Measurements from ENCODE around the gene STRAP. TPM values are rescaled to one million over a fixed set of nuclear protein-coding genes. Genes with fewer than 3 reads are reported as not detected.

Gene STRAP
- total RNA-seq, 4 donors from 2014 or later, result 66.1 to 97.2 (median 75.5) TPM

- TF ChIP-seq, protein P1, sequence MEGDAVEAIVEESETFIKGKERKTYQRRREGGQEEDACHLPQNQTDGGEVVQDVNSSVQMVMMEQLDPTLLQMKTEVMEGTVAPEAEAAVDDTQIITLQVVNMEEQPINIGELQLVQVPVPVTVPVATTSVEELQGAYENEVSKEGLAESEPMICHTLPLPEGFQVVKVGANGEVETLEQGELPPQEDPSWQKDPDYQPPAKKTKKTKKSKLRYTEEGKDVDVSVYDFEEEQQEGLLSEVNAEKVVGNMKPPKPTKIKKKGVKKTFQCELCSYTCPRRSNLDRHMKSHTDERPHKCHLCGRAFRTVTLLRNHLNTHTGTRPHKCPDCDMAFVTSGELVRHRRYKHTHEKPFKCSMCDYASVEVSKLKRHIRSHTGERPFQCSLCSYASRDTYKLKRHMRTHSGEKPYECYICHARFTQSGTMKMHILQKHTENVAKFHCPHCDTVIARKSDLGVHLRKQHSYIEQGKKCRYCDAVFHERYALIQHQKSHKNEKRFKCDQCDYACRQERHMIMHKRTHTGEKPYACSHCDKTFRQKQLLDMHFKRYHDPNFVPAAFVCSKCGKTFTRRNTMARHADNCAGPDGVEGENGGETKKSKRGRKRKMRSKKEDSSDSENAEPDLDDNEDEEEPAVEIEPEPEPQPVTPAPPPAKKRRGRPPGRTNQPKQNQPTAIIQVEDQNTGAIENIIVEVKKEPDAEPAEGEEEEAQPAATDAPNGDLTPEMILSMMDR (IDR thresholded peaks at IDR 0.05; ENCODE audit: low read depth), result no peak
Measured at GRCh38 chr12:15856097-15856982, 25.8 kb upstream of the STRAP start.

DNA sequence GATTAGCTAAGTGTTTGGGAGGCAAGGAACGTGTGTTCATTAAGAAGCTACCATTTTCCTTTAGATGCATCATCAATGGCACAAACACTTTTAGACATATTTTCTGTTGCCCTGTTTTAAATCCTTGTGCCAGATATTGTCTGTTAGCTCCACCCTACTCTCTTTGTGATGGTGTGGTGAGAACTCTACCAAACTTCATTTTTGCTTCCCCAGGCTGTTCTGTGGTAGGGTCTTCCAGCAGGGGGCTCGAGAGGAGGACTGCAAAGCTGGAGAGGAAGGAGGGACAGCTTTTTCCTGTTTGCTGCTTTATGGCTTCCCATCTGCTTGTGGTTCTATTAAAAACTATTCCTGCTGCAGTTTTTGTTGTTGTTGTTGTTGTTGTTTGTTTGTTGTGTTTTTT, 23.8 kb upstream of the STRAP start:
- TF ChIP-seq, protein P1 (IDR thresholded peaks at IDR 0.05; ENCODE audit: low read depth), result no peak

GRCh38 chr12:15859116-15859515, 23.1 kb upstream of the STRAP start:
- TF ChIP-seq, protein P1 (IDR thresholded peaks at IDR 0.05; ENCODE audit: low read depth), result no peak

- TF ChIP-seq, protein P1 (IDR thresholded peaks at IDR 0.05; ENCODE audit: low read depth), result no peak
Measured at GRCh38 chr12:15861404-15861803, 20.8 kb upstream of the STRAP start.

GRCh38 chr12:15862840-15863239, 19.3 kb upstream of the STRAP start:
- TF ChIP-seq, protein P1 (IDR thresholded peaks at IDR 0.05; ENCODE audit: low read depth), result no peak

GRCh38 chr12:15863372-15863771, 18.8 kb upstream of the STRAP start:
- TF ChIP-seq, protein P1 (IDR thresholded peaks at IDR 0.05; ENCODE audit: low read depth), result no peak

DNA sequence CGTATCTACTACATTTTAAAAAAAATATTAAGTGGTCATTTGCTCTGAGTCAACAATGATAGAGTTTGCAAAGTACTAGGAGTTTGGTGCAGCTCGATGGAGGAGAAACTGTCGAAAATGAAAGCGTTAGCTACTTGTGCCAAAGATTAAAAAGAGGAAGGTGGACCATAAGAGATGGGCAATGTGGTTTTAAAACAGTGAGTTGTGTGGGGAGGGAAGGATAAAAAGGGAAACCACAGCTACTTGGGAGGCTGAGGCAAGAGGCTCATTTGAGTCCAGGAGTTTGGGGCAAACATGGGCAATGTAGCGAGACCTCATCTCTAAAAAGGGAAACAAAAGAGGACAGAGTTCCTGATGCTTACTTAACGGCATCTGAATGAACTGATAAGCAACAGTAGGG, 18.2 kb upstream of the STRAP start:
- TF ChIP-seq, protein P1 (IDR thresholded peaks at IDR 0.05; ENCODE audit: low read depth), result no peak

Data from subcutaneous adipose tissue (tissue), 4 donors.